AG04449 (cell line): ENCODE data around the gene HOXA9.

Experiments used
- CTCF ChIA-PET: fragments of 350-600 bp; formaldehyde crosslinking; extraction: SDS; loops from one replicate; lab custom pipeline; 2021; ENCODE audit warnings: antibody characterized with exemption; lab: Yijun Ruan, JAX
- POLR2A ChIA-PET: fragments of 400-600, 350-600 bp; formaldehyde crosslinking; extraction: SDS; loops from one replicate; lab custom pipeline; 2020; ENCODE audit warnings: antibody characterized with exemption, inconsistent platforms; lab: Yijun Ruan, JAX
- DNase-seq: peaks from one replicate; pipeline ENCODE4 v3.0.0-alpha.2; 2010; ENCODE audit warnings: low read depth, low spot score
- H3K4me3 ChIP-seq: 2 replicates; pipeline ENCODE4 v1.5.1; 2011; ENCODE audit warnings: low read depth, mild to moderate bottlenecking, control low read depth, low read length
- CTCF ChIP-seq: IDR thresholded peaks from one replicate; pipeline ENCODE4 v1.5.1; 2011; ENCODE audit warnings: mild to moderate bottlenecking, moderate library complexity, low read length, control low read depth, inconsistent platforms; ENCODE audit not compliant: insufficient read depth; ENCODE audit errors: missing control alignments

HOXA9 gene

DNA sequence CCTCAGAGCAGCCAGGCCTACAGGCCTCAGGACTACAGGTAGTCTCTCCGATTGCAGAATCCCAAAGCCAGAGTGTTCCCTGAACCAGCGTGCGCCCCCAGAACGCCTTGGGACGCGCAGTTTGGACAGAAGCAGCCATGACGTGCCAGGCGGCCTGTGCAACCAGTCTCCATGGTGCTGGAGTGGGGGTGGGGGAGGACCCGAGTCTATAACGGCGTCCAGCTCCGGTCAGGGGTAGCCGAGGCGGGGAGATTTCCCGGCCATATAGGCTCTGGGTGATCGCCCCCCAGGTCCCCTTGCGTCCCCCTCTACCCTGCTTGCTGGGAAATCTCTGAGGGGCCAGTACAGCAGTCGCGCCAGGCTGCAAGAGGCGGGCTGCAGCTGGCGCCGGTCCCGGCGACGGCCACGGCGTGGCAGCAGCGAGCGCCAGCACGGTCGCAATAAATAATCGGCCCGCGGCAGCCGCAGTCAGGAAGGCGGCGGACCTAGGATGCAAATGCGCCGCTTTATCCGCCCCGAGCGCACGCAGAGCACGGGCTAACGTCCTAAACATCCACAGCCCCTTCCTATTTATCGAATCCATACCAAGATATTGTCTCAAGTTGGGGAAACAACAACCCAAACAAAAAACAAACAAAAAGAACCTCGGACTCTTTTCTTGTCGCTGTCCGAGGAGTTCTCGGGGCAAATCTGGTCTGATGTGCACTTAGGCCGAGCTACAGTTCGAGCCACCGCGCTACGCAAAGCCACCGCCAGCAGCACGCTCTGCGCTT is 14.6 kb downstream of the HOXA9 start:
- H3K4me3 ChIP-seq: peak overlapping the region; percentile 72
- ChIA-PET CTCF (interaction anchor here (0.7 to 4.7 kb wide), 23 partner anchors 7 to 1304 kb away, joined by 3 to 52 read pairs (median 4); partner anchors contain the start of genes HOXA4 and HOXA7), POLR2A (interaction anchor here (0.9 to 1.7 kb wide), 4 partner anchors 8 to 20 kb away, joined by 3 to 6 read pairs (median 4); partner anchors contain the start of gene HOXA4)
- TF ChIP-seq CTCF: peak; percentile 91
- DNase-seq: no peak

GRCh38 chr7:27149842-27150567 is 15.3 kb downstream of the HOXA9 start:
- POLR2A ChIA-PET: interaction anchor here (0.9 to 1.7 kb wide), 4 partner anchors 9 to 19 kb away, joined by 3 to 6 read pairs (median 4); partner anchors contain the start of gene HOXA4

DNA sequence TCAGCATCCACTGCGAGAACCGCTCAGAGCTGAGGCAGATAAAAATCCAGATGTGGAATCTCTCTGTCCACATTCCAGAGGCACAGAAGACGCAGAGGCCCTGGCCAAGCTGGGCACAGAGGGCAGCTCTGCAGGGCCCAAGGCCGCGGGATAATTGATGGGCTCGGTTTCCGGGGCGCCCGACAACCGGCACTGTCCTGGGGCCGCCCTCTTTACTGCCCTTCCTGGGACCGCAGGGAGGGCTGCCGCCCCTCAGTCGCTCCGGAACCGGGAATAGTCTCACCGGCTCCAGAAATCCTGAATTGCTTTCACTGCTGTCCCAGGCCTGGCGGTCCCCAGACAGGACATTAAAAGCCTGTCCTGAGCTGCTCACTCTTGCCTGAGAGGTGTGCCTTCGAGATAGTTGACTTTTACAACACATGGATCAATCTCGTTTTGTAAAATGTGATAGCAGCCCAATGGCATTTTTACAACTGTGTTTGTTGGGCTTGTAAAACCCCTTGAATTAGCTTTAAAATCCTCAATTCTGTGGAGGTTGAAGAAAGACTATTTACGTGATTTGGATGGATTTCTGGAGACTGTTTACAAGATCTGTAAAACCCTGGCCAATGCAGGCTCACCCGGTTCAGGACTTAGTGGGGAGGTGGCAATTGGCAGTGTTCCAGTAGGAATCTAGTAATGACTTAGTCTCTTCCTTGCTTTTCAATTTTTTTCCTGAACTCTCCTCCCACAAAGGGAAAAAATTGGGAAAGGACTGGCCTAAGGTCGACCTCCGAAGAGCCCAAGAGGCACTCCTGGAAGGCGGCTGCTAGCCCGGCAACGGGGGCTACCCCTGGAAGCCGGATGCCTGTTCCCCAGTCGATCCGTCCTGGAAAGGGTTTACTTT is 16.3 kb downstream of the HOXA9 start:
- no peak for TF ChIP-seq CTCF
- DNase-seq: no peak
- ChIA-PET POLR2A (no interaction called here), CTCF (interaction anchor here (0.6 to 4.7 kb wide), 16 partner anchors 8 to 1256 kb away, joined by 3 to 52 read pairs (median 4); partner anchors contain the start of genes HOXA4 and HOXA7)
- H3K4me3 ChIP-seq: no peak overlapping the region

More at GRCh38 chr7:27149842-27150567, 15.3 kb downstream of the HOXA9 start:
- no peak for DNase-seq
- TF ChIP-seq CTCF: no peak
- CTCF ChIA-PET: interaction anchor here (0.6 to 4.7 kb wide), 24 partner anchors 8 to 1304 kb away, joined by 3 to 52 read pairs (median 4); partner anchors contain the start of genes HOXA4 and HOXA7
- peak overlapping the region; percentile 72 for H3K4me3 ChIP-seq

- CTCF ChIA-PET: interaction anchor here (1.0 to 4.7 kb wide), 8 partner anchors 10 to 1255 kb away, joined by 3 to 52 read pairs (median 10); partner anchors contain the start of genes HOXA4 and HOXA7
- POLR2A ChIA-PET: no interaction called here
- TF ChIP-seq CTCF: no peak
- H3K4me3 ChIP-seq: peak overlapping the region; percentile 33
- no peak for DNase-seq
These were observed 17.1 kb downstream of the HOXA9 start for GRCh38 chr7:27148031-27148755.
